ENCODE measurements around the gene ITCH.

- TF ChIP-seq CBX5 (IDR thresholded peaks at IDR 0.05; ENCODE audit: borderline replicate concordance, low read depth) (no peak), STAT5A (IDR thresholded peaks at IDR 0.05; ENCODE audit: borderline replicate concordance, low read length) (no peak), ZHX1 (conservative IDR thresholded peaks at IDR 0.05; ENCODE audit: low read length) (no peak), ZNF12 (CRISPR knock-in tag; IDR thresholded peaks at IDR 0.05) (no peak), ZBTB7A (IDR thresholded peaks at IDR 0.05; ENCODE audit: borderline replicate concordance, control insufficient read depth, low read depth, low read length) (no peak), TCF7 (IDR thresholded peaks at IDR 0.05; ENCODE audit: borderline replicate concordance) (no peak)
- TF ChIP-seq, protein P1, sequence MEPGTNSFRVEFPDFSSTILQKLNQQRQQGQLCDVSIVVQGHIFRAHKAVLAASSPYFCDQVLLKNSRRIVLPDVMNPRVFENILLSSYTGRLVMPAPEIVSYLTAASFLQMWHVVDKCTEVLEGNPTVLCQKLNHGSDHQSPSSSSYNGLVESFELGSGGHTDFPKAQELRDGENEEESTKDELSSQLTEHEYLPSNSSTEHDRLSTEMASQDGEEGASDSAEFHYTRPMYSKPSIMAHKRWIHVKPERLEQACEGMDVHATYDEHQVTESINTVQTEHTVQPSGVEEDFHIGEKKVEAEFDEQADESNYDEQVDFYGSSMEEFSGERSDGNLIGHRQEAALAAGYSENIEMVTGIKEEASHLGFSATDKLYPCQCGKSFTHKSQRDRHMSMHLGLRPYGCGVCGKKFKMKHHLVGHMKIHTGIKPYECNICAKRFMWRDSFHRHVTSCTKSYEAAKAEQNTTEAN (CRISPR knock-in tag; IDR thresholded peaks at IDR 0.05) = no peak
Measured at GRCh38 chr20:34401741-34402455, 38.8 kb downstream of the ITCH start.
